Endothelial cell of umbilical vein (primary cell): ENCODE data around the gene CRTC2. TPM values are rescaled to one million over a fixed set of nuclear protein-coding genes. Genes with fewer than 3 reads are reported as not detected.

Source experiments
- BruUV-seq: library from RNA; stranded (reverse); fragments of 400-500 nt; replicated peaks from 2 replicates; lab custom pipeline; 2021; lab: Mats Ljungman, UMichigan
- CTCF ChIA-PET: fragments of 300-600, 350-600 bp; sonication (Branson Sonifier 250); formaldehyde crosslinking; loops from one replicate; lab custom pipeline; 2021; ENCODE audit warnings: antibody characterized with exemption, inconsistent platforms; lab: Charles Lee
- POLR2A ChIA-PET: fragments of 300-600, 350-600 bp; sonication (Branson Sonifier 250); formaldehyde crosslinking; loops from one replicate; lab custom pipeline; 2021; ENCODE audit warnings: antibody characterized with exemption, inconsistent platforms; lab: Charles Lee
- DNase-seq: peaks from one replicate; pipeline ENCODE4 v3.0.0-alpha.2; 2011; ENCODE audit warnings: low read depth, low spot score
- FAIRE-seq: peaks from 2 replicates; lab custom pipeline; 2011; peaks lifted over from hg19 to GRCh38; lab: Jason Lieb, UNC
- H2AFZ ChIP-seq: 2 replicates; pipeline ENCODE4 v1.6.0; 2012; ENCODE audit warnings: low read depth, low read length, control low read depth, inconsistent platforms
- H3K27ac ChIP-seq: 2 replicates; pipeline ENCODE4 v1.5.1; 2011; ENCODE audit warnings: low read depth, mild to moderate bottlenecking, control low read depth, low read length, moderate library complexity; ENCODE audit not compliant: insufficient read depth
- H3K27me3 ChIP-seq, 2 experiments: 2 replicates each; pipeline versions ENCODE4 v1.6.0 to v1.6.1; 2011; ENCODE audit warnings: low read length in 2 of 2, mixed read lengths in 1 of 2; ENCODE audit not compliant: control insufficient read depth in 2 of 2, insufficient read depth in 2 of 2
- H3K36me3 ChIP-seq, 2 experiments: 2 replicates in 1 of 2; 3 replicates in 1 of 2; pipeline ENCODE4 v1.5.1; 2011; ENCODE audit warnings: low read length in 2 of 2, mild to moderate bottlenecking in 1 of 2, moderate library complexity in 1 of 2; ENCODE audit not compliant: control insufficient read depth in 2 of 2, insufficient read depth in 2 of 2; ENCODE audit errors: extremely low read depth in 1 of 2
- H3K4me1 ChIP-seq: 3 replicates; pipeline ENCODE4 v1.5.1; 2011; ENCODE audit warnings: mild to moderate bottlenecking, low read length; ENCODE audit not compliant: control insufficient read depth, insufficient read depth; ENCODE audit errors: extremely low read depth
- H3K4me2 ChIP-seq: 2 replicates; pipeline ENCODE4 v1.6.1; 2011; ENCODE audit warnings: low read length, control low read depth, mixed read lengths; ENCODE audit not compliant: insufficient read depth
- H3K4me3 ChIP-seq, 3 experiments: fragments of 200-600 bp in 1 of 3; sonication (generic), shearing (Covaris generic) in 1 of 3; replicated peaks in 1 of 3; 2 replicates each; pipeline ENCODE4 v1.5.1; 2011 to 2016; ENCODE audit warnings: control low read depth in 3 of 3, low read length in 3 of 3, mild to moderate bottlenecking in 2 of 3, inconsistent platforms in 1 of 3, low read depth in 1 of 3, moderate library complexity in 1 of 3; ENCODE audit not compliant: insufficient read depth in 1 of 3
- H3K79me2 ChIP-seq: 2 replicates; pipeline ENCODE4 v1.6.0; 2012; ENCODE audit warnings: low read length, inconsistent platforms; ENCODE audit not compliant: control insufficient read depth, insufficient read depth
- H3K9ac ChIP-seq: replicated peaks from 2 replicates; pipeline ENCODE3; 2011; ENCODE audit warnings: low read length, control low read depth; ENCODE audit not compliant: insufficient read depth; ENCODE audit errors: extremely low read depth
- H3K9me1 ChIP-seq: replicated peaks from 3 replicates; pipeline ENCODE4 v1.6.0; 2011; ENCODE audit warnings: mild to moderate bottlenecking, low read length; ENCODE audit not compliant: control insufficient read depth, insufficient read depth; ENCODE audit errors: extremely low read depth
- H3K9me3 ChIP-seq: replicated peaks from 2 replicates; pipeline ENCODE4 v1.5.1; 2012; ENCODE audit warnings: low read length, inconsistent platforms; ENCODE audit not compliant: control insufficient read depth, insufficient read depth
- H4K20me1 ChIP-seq: replicated peaks from 2 replicates; pipeline ENCODE3; 2011; ENCODE audit warnings: mild to moderate bottlenecking, low read length; ENCODE audit not compliant: control insufficient read depth, insufficient read depth; ENCODE audit errors: extremely low read depth
- CTCF ChIP-seq, 2 donors: IDR thresholded peaks; 1 replicate in 1 of 2; 2 replicates in 1 of 2; pipeline ENCODE4 v1.5.1; 2011; ENCODE audit warnings: low read length in 2 of 2, mild to moderate bottlenecking in 2 of 2, moderate library complexity in 2 of 2, control low read depth in 1 of 2, inconsistent platforms in 1 of 2, low read depth in 1 of 2; ENCODE audit not compliant: insufficient read depth in 1 of 2; ENCODE audit errors: extremely low read depth in 1 of 2
- EZH2 ChIP-seq: IDR thresholded peaks from 2 replicates; pipeline ENCODE4 v1.6.1; 2012; ENCODE audit warnings: borderline replicate concordance, low read depth, mild to moderate bottlenecking, moderate library complexity, low read length, inconsistent platforms; ENCODE audit not compliant: severe bottlenecking
- FOS ChIP-seq: IDR thresholded peaks from 2 replicates; pipeline ENCODE4 v1.6.1; 2011; ENCODE audit warnings: mild to moderate bottlenecking, low read length, moderate library complexity, borderline replicate concordance; ENCODE audit not compliant: insufficient read depth
- GATA2 ChIP-seq: IDR thresholded peaks from 2 replicates; pipeline ENCODE4 v1.7.0; 2011; ENCODE audit warnings: low read depth, mild to moderate bottlenecking, moderate library complexity, mixed read lengths, low read length; ENCODE audit not compliant: insufficient read length, insufficient read depth
- JUN ChIP-seq: IDR thresholded peaks from 2 replicates; pipeline ENCODE4 v1.6.1; 2011; ENCODE audit warnings: borderline replicate concordance, low read depth; ENCODE audit not compliant: insufficient read length, insufficient read depth
- MAX ChIP-seq: IDR thresholded peaks from 2 replicates; pipeline ENCODE4 v1.6.1; 2011; ENCODE audit not compliant: insufficient read depth, insufficient read length
- MYC ChIP-seq: IDR thresholded peaks from one replicate; pipeline ENCODE4 v1.6.1; 2011; ENCODE audit warnings: mild to moderate bottlenecking, low read depth, low read length
- POLR2A ChIP-seq: IDR thresholded peaks from 2 replicates; pipeline ENCODE4 v1.6.1; 2012; ENCODE audit warnings: low read depth, mild to moderate bottlenecking, control low read depth, low read length
- POLR2AphosphoS5 ChIP-seq: IDR thresholded peaks from 2 replicates; pipeline ENCODE4 v1.6.1; 2012; ENCODE audit warnings: low read depth, mild to moderate bottlenecking, control low read depth, low read length, moderate library complexity; ENCODE audit not compliant: insufficient read depth
- dilution Hi-C: fragments of 300-500 bp; cut with MboI; formaldehyde crosslinking; loops from one replicate; pipeline ENCODE4 v1.15.0; 2019; ENCODE audit warnings: low sequenced_read_pairs; ENCODE audit not compliant: extremely low pct_ligation_motif_present
- intact Hi-C: fragments of 100-400 bp; cut with micrococcal nuclease; formaldehyde crosslinking; loops from one replicate; pipeline ENCODE4 v1.10.0; 2022
- polyA plus RNA-seq, 4 experiments: library from polyadenylated mRNA; depleted of rRNA in 3 of 4; stranded (reverse) in 3 of 4; unstranded in 1 of 4; fragments of >200 nt; gene quantifications; 2 replicates each; pipeline versions ENCODE4 v1.2.1 to v1.2.3, GENCODE V29; 2011 to 2012; ENCODE audit warnings: missing spikeins in 1 of 4
- total RNA-seq: library from RNA; stranded (reverse); gene quantifications from 2 replicates; pipeline ENCODE4 v1.2.3, GENCODE V29; 2021

The CRTC2 gene
- total and polyA plus RNA-seq, 2 donors (not counting 3 experiments of a cell fraction or from before 2014, with no cell fraction given): 40.2 to 42.2 TPM

GRCh38 chr1:153990468-153991150 lies 32.2 kb upstream of the CRTC2 start, which contains the start of gene RPS27:
RPS27 (plus strand) TSS chr1:153990762; CDS start chr1:153990797, 35 bp downstream.
- dilution Hi-C loops (no loop called here), intact Hi-C loops (loop anchor here (1.0 to 10.0 kb wide), 6 partner anchors 27 to 1958 kb away; partner anchors contain the start of genes NUP210L and SLC39A1)

More at GRCh38 chr1:153990468-153991150, 32.2 kb upstream of the CRTC2 start, which contains the start of gene RPS27:
- Histone ChIP-seq H3K4me2 (peak within 1 kb of the TSS; percentile 95), H4K20me1 (no peaks in the 10 kb centered on the region), H3K4me1 (peaks cover 24% of the 10 kb centered on the region), H3K4me3 (peak within 1 kb of the TSS; percentile 15 to 86 (median 79)), H2AFZ (peak within 1 kb of the TSS; percentile 17), H3K36me3 (peaks cover 9 to 10% of the 10 kb centered on the region in 2 experiments), H3K9me1 (no peaks in the 10 kb centered on the region), H3K79me2 (peaks cover 24% of the 10 kb centered on the region), H3K27ac (peak within 1 kb of the TSS; percentile 90), H3K9me3 (no peaks in the 10 kb centered on the region), H3K9ac (peak within 1 kb of the TSS; percentile 91), H3K27me3 (no peaks in the 10 kb centered on the region)
- CTCF ChIA-PET: interaction anchor here (0.7 to 1.1 kb wide), 3 partner anchors 13 to 313 kb away, joined by 3 read pairs; partner anchors contain the start of gene JTB
- BruUV-seq: no TSS peak
- TF ChIP-seq MYC (no peak), POLR2A (peak; percentile 99), JUN (peak; percentile 80), GATA2 (no peak), FOS (peak; percentile 15), EZH2 (no peak), MAX (no peak), CTCF (IDR thresholded peaks at IDR 0.05; ENCODE audit: extremely low read depth in 1 of 2, insufficient read depth in 1 of 2, low read depth in 1 of 2, low read length in 2 of 2) (no peak), POLR2AphosphoS5 (peak; percentile 99)
- POLR2A ChIA-PET: interaction anchor here (0.6 to 1.4 kb wide), 9 partner anchors 9 to 230 kb away, joined by 3 to 8 read pairs (median 3); partner anchors contain the start of genes CREB3L4, DENND4B, SLC39A1 and UBAP2L
- peak; percentile 93 for FAIRE-seq
- peak; percentile 96 for DNase-seq
